GM15510 (cell line): ENCODE results near the gene UGT1A8.

ENCODE experiments used
- POLR2A ChIP-seq: IDR thresholded peaks from 3 replicates; pipeline ENCODE4 v1.6.1; 2011; ENCODE audit warnings: borderline replicate concordance; ENCODE audit not compliant: insufficient read length; ENCODE audit errors: extremely low read depth

Gene UGT1A8

DNA sequence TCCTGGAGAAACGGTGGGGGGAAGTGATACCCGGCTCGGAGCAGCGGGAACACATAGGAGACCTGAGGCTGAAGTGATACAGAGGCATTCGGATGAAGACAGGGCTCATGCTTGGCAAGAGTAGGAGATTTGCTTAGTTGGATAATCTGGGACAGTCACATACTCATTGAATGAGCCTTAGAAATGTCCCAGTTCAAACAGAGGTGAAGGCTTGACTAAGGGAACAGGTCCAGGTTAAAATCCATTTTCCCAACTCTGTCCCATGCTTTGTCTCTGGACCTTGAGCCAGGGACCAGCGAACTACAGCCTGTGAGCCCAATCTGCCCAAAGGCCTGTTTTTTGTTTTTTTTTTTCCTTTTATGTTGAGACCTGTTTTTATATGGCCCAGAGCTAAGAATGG is 76.5 kb downstream of the UGT1A8 start:
- no peak for TF ChIP-seq POLR2A

DNA sequence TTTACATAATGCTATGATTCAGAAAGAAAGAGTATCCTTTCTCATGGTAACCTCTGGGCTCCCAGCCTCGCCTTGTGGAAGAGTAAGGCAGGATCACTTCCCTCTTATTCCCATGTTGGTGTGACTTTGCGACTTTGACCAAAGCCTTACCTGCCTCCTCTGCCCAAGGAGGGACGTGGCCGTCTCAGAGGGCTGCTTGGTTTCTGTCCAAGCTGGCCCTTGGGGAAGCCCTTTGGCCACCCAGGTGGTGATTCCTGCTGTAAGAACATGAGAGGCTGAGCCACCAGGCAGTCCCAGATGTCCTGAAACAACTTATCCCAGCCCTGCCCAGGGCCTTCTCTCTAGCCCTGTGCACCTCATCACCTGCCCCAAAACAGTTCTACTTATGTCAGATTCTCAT is 81.3 kb downstream of the UGT1A8 start:
- no peak for TF ChIP-seq POLR2A

DNA sequence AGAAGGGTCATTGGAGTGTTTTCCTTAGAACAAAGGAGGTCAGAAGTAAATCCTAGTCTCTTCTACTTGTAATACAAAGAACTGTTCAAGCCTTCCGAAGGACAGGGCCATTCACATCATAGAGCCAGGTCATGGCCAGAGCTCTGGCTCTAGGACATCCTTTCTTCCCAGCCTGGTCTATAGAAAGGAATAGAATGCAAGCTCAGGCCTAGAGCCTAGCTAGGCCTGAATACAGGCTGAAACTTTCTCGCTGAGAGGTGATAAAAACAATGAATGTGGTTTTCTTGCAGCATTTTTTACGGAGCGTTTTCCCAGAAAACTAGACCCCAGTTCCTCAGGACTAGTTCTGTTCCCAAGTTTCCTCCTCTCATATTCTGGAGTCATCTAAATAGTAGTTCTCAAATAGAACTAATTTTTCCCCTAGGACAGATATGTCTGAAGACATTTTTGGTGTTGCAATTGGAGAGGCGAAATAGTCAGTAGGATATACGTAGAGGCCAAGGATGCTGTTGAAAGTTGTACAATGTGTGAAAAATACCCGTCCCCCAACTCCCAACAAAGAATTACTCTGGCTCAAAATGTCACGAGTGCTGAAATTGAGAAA is 82.1 kb downstream of the UGT1A8 start:
- no peak for TF ChIP-seq POLR2A

DNA sequence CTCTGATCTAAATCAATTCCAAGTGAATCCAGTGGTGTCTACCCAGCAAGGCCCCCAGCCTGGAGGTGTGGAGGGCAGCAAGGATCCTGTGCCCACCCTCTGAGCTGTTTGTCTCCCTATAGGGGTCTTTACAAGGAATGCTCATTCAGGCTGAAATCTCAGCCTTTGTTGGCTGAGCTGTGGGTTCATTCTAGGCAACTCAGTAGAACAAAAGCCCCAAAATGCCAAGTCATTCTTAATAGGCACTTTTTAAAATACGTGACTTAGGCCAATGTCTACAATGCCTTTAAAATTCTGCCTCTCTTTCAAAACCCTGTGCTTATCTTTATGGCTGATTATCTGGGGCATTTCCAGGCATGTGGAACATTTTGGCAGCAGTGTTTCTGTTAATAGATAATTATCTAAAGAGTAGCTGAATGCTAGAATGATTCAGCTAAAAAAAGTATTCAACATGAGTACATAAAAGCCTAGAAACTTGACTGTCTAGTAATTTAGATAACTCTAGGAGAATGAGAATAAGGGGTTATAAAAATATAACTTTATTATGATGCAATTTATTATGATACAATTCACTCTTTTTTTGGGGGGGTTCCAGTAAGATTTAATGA is 82.7 kb downstream of the UGT1A8 start:
- no peak for TF ChIP-seq POLR2A

DNA sequence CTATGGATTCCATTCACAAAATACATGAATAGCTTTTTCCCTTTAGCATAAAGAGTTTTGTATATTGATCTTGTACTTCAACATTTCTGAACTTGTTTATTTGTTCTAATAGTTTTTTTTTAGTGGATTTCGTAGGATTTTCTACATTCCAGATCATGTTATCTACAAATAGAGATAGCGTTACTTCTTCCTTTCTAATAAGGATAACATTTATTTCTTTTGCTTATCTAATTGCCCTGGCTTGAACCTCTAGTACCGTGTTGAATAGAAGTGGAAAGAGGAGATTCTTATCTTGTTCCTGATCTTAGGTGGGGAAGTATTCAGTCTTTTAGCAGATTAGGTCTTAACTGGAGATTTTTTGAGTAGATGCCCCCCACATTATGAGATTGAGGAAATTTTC is 84.8 kb downstream of the UGT1A8 start:
- no peak for TF ChIP-seq POLR2A

DNA sequence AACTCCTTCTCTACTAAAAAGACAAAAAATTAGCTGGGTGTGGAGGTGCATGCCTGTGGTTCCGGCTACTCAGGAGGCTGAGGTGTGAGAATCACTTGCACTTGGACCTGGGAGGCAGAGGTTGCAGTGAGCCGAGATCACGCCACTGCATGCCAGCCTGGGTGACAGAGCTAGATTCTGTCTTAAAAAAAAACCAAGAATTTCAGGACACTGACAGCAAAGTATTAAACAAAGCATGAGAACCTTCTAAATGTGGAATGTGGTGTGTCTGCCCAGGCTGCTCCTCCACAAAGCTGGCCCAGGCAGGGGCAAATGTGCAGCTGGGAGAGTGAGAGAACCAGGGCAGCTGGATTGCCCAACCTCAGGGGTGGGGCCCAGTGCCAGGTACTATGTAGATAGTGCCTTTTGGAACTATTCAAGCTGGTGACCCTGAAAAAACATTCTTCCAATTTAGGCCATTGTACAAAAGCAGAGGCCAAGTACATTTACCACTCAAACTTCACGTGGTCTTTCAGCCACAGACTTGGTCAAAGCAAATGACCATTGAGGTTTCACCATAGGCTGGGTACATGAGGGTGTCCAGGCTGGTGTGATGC is 88.6 kb downstream of the UGT1A8 start:
- TF ChIP-seq POLR2A, result no peak

DNA sequence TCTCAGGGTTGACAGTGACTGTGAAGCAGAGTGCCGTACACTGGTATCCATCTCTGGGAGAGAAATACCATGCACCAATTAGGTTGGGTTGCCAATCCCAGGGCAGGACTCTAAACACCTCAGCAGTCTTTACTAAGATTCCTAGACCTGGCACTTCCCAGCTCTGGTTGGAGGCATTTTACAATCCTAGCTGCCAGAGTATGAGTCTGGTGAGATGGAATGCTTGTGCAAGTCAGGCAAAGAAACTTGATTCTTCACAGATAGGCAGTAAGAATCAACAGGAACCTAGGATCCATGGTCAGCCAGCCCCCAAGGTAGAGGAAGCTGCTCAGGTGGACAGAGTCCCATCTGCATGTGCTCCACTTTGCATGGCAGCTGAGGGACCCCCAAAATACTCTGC is 89.3 kb downstream of the UGT1A8 start:
- TF ChIP-seq POLR2A, result no peak

DNA sequence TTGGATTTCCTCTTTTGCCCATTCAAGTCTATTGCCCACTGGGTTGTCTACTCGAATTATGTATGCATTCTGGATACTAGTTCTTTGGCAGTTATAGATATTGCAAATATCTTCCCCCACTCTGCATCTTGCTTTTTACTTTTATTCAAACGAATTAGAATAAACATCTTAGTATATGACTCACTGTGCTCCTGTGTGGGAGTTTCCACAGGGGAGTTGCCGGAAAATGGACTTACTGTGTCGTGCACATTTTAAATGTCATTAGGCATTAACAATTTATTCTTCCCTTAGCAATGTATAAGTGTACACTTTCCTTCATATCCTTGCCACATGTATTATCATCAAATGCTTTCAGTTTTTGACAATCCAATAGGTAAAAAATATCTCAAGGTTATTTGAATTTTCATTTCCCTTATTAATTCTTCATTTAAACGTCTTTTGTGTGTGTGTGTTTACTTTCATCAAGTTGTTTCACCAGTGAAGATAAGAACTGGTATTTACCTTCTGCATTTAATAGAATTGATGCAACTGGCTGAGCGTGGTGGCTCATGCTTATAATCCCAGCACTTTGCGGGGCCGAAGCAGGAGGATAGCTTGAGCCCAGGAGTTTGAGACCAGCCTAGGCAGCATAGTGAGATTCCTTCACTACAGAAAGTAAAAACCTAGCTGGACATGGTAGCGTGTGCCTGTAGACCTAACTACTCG is 90.7 kb downstream of the UGT1A8 start:
- no peak for TF ChIP-seq POLR2A

DNA sequence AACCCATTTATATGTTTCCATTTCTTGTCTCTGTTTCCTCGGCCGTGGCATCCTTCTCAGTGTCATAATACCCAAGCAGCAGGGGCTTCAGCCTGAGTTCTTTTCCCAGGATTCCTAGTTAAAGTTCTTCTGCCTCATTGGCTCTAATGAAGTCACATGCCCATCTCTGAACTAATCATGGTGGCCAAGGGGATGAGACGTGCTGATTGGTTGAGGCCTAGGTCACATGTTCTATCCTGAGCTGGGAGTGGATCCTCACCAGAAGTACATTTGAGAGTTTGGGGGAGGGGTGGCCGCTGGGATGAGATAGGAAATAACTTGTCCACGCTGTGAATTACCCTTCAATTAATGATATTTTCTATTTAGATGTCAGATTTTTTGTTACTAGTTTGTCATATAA is 91.5 kb downstream of the UGT1A8 start:
- TF ChIP-seq POLR2A, result no peak

DNA sequence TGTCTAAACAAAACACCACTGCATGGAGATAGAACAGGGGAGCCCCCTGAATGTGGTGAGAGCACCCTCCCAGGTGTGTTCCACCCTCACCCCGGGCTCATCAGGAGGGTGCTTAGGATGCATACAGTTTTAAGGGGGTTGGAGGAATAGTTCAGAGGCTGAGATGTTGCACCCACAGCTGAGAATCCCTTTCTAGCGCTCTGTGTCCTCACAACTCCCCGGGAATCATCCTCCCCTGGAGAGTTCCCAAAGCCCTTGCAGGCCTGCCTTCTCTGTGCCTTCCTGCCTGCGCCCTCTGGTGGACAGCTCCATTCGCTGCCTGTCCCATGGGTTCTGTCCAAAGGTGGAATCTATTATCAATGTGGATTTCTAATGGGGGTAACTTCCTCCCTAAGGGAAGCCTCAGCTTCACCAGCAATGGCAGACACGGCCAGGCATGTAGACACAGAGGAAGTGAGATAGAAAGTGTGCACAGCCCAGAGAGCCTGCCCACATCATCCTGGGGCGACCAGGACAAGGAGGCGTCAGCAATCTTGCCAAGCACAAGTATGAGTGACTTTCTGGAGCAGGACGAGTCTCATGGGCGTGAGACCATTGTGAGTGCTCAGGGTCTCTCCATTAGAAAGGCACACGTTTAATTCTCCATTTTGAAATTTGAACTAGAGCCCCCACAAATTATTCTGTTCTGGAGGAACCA is 94.0 kb downstream of the UGT1A8 start:
- TF ChIP-seq POLR2A, result no peak

DNA sequence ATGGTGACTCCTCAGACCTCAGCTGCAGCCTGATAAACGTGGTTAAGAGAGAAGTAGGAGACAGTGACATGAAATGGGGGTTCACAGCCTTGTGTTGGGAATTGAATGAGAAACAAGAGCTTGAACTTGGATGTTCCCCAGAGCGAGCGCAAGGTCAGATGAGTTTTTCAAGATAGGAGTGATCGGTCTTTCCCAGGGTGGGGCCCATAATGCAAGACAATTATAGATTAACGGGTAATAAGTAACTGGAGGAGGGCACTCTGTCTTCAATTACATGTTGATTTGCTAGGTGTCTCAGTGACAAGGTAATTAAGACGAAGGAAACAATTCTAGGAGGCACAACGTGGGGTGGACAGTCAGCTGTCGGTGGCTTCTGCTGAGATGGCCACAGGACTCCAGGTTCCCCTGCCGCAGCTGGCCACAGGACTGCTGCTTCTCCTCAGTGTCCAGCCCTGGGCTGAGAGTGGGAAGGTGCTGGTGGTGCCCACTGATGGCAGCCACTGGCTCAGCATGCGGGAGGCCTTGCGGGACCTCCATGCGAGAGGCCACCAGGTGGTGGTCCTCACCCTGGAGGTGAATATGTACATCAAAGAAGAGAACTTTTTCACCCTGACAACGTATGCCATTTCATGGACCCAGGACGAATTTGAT is 95.3 kb downstream of the UGT1A8 start, which contains the start of gene UGT1A5:
Gene UGT1A5 (plus strand): TSS at position 297 of the 651 bp plus-strand sequence. CDS start 85 bp downstream, at position 382.
- TF ChIP-seq POLR2A, result no peak

DNA sequence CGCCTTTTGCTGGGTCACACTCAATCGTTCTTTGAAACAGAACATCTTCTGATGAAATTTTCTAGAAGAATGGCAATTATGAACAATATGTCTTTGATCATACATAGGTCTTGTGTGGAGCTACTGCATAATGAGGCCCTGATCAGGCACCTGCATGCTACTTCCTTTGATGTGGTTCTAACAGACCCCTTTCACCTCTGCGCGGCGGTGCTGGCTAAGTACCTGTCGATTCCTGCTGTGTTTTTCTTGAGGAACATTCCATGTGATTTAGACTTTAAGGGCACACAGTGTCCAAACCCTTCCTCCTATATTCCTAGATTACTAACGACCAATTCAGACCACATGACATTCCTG is 95.8 kb downstream of the UGT1A8 start:
- no peak for TF ChIP-seq POLR2A

DNA sequence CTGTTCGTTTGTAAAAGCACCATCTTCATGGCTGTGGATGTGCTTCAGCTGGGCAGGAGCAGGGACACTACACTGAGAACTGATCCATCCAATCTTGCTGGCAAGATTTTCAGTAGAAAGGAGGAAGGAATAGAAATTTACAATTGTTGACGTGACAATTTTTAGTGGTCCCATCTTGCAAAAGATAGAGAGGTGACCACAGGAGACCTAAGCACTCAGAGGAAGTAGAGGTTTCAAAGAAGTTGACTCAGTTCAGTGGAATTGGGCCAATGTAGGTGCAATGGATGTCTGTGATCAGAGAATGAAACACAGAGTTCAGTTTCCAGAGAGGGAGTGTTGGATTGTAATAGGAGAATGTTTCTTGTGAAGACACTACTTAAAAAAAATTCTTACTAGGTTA is 96.7 kb downstream of the UGT1A8 start:
- TF ChIP-seq POLR2A, result no peak

DNA sequence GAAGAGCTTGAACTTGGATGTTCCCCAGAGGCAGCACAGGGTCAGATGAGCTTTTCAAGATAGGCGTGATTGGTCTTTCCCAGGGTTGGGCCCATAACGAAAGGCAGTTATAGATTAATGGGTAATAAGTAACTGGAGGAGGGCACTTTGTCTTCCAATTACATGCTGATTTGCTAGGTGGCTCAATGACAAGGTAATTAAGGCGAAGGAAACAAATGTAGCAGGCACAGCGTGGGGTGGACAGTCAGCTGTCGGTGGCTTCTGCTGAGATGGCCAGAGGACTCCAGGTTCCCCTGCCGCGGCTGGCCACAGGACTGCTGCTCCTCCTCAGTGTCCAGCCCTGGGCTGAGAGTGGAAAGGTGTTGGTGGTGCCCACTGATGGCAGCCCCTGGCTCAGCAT is 101.1 kb downstream of the UGT1A8 start, which contains the start of gene UGT1A4:
Gene UGT1A4 (plus strand): TSS at position 185 of the 400 bp plus-strand sequence. CDS start 85 bp downstream, at position 270.
- TF ChIP-seq POLR2A, result no peak
